CD14-positive monocyte (primary cell): Measurements from ENCODE around the gene TBCK. TPM values are rescaled to one million over a fixed set of nuclear protein-coding genes. Genes with fewer than 3 reads are reported as not detected.

Experiments used
- DNase-seq, 3 donors: peaks; one replicate each; pipeline ENCODE4 v3.0.0-alpha.2; 2011 to 2022
- H2AFZ ChIP-seq: 2 replicates; pipeline ENCODE4 v1.6.0; 2012; ENCODE audit warnings: mild to moderate bottlenecking, low read depth, low read length, inconsistent platforms; ENCODE audit not compliant: insufficient read depth, poor library complexity, severe bottlenecking
- H3K27ac ChIP-seq, 2 donors: 1 replicate in 1 of 2; 2 replicates in 1 of 2; pipeline ENCODE4 v1.5.1; 2012 to 2013; ENCODE audit warnings: low read length in 2 of 2, control low read depth in 1 of 2, inconsistent platforms in 1 of 2, low read depth in 1 of 2, mild to moderate bottlenecking in 1 of 2
- H3K27me3 ChIP-seq, 2 donors: one replicate each; pipeline versions ENCODE4 v1.6.0 to v1.6.1; 2011 to 2013; ENCODE audit warnings: low read length in 2 of 2; ENCODE audit not compliant: control insufficient read depth in 2 of 2, insufficient read depth in 2 of 2
- H3K36me3 ChIP-seq, 2 donors: replicated peaks in 1 of 2; 1 replicate in 1 of 2; 2 replicates in 1 of 2; pipeline versions ENCODE4 v1.5.1 to v1.6.1; 2012 to 2013; ENCODE audit warnings: low read length in 2 of 2, control low read depth in 1 of 2, inconsistent platforms in 1 of 2, mild to moderate bottlenecking in 1 of 2; ENCODE audit not compliant: insufficient read depth in 2 of 2, control insufficient read depth in 1 of 2
- H3K4me1 ChIP-seq, 2 donors: 1 replicate in 1 of 2; 2 replicates in 1 of 2; pipeline versions ENCODE4 v1.5.1 to v1.6.1; 2012 to 2013; ENCODE audit warnings: low read length in 2 of 2, control low read depth in 1 of 2, inconsistent platforms in 1 of 2, mild to moderate bottlenecking in 1 of 2, moderate library complexity in 1 of 2; ENCODE audit not compliant: insufficient read depth in 2 of 2, control insufficient read depth in 1 of 2
- H3K4me2 ChIP-seq: replicated peaks from 2 replicates; pipeline ENCODE3; 2012; ENCODE audit warnings: low read length, moderate library complexity, mild to moderate bottlenecking; ENCODE audit not compliant: poor library complexity, severe bottlenecking; ENCODE audit errors: extremely low read depth
- H3K4me3 ChIP-seq, 3 experiments: fragments of 200-600 bp in 1 of 3; sonication (generic) in 1 of 3; replicated peaks in 1 of 3; 1 replicate in 2 of 3; 2 replicates in 1 of 3; pipeline ENCODE4 v1.5.1; 2011 to 2013; ENCODE audit warnings: low read length in 3 of 3, mild to moderate bottlenecking in 3 of 3, control low read depth in 2 of 3, low read depth in 2 of 3, inconsistent platforms in 1 of 3, moderate library complexity in 1 of 3
- H3K79me2 ChIP-seq: 2 replicates; pipeline ENCODE4 v1.6.0; 2012; ENCODE audit warnings: mild to moderate bottlenecking, control low read depth, inconsistent platforms, low read length, moderate library complexity; ENCODE audit not compliant: insufficient read depth
- H3K9ac ChIP-seq: 2 replicates; pipeline ENCODE4 v1.6.0; 2017; ENCODE audit warnings: low read length, mild to moderate bottlenecking; ENCODE audit not compliant: insufficient read depth, poor library complexity, severe bottlenecking
- H3K9me3 ChIP-seq, 2 donors: replicated peaks in 1 of 2; 1 replicate in 1 of 2; 2 replicates in 1 of 2; pipeline versions ENCODE4 v1.5.1 to v1.6.1; 2012 to 2013; ENCODE audit warnings: low read length in 2 of 2, control low read depth in 1 of 2; ENCODE audit not compliant: control insufficient read depth in 1 of 2, insufficient read depth in 1 of 2
- H4K20me1 ChIP-seq: 2 replicates; pipeline ENCODE4 v1.6.0; 2012; ENCODE audit warnings: mild to moderate bottlenecking, low read length, control low read depth, moderate library complexity; ENCODE audit not compliant: insufficient read depth
- H3K27ac Mint-ChIP-seq, 7 donors: one replicate each; pipeline ENCODE4 v1.8.0; 2020; ENCODE audit warnings: mild to moderate bottlenecking in 7 of 7, mixed read lengths in 7 of 7, moderate library complexity in 6 of 7, inconsistent platforms in 2 of 7
- H3K27me3 Mint-ChIP-seq, 3 donors: one replicate each; pipeline ENCODE4 v1.8.0; 2021 to 2022; ENCODE audit warnings: low read depth in 3 of 3, mild to moderate bottlenecking in 3 of 3, mixed read lengths in 3 of 3, moderate library complexity in 3 of 3, inconsistent platforms in 1 of 3
- H3K36me3 Mint-ChIP-seq, 2 donors: one replicate each; pipeline ENCODE4 v1.8.0; 2020; ENCODE audit warnings: mixed read lengths in 2 of 2, inconsistent platforms in 1 of 2, mild to moderate bottlenecking in 1 of 2
- H3K4me1 Mint-ChIP-seq: one replicate; pipeline ENCODE4 v1.8.0; 2020; ENCODE audit warnings: mild to moderate bottlenecking, mixed read lengths
- H3K4me3 Mint-ChIP-seq, 2 donors: one replicate each; pipeline ENCODE4 v1.8.0; 2020; ENCODE audit warnings: mild to moderate bottlenecking in 2 of 2, mixed read lengths in 2 of 2, moderate library complexity in 1 of 2
- H3K9me3 Mint-ChIP-seq, 7 donors: one replicate each; pipeline ENCODE4 v1.8.0; 2020 to 2022; ENCODE audit warnings: mixed read lengths in 7 of 7, mild to moderate bottlenecking in 6 of 7, moderate library complexity in 6 of 7, inconsistent platforms in 2 of 7
- WGBS: methylation state at CpG from one replicate; pipeline ENCODE4 v1.1.5; 2013; ENCODE audit warnings: missing lambda C conversion rate; ENCODE audit not compliant: insufficient coverage; 5-methylcytosine and 5-hydroxymethylcytosine counted together
- intact Hi-C, 2 donors: fragments of 100-400 bp; cut with micrococcal nuclease; formaldehyde crosslinking; loops; one replicate each; pipeline versions ENCODE4 v1.15.0 to v1.15.1; 2023
- polyA plus RNA-seq, 3 donors: library from polyadenylated mRNA; depleted of rRNA in 1 of 3; unstranded in 2 of 3; stranded (reverse) in 1 of 3; fragments of 300-500 nt in 2 of 3; fragments of >200 nt in 1 of 3; fragmentation: Illumina TruSeq in 2 of 3; gene quantifications; 1 replicate in 2 of 3; 2 replicates in 1 of 3; pipeline ENCODE4 v1.2.3, GENCODE V29; 2012 to 2021
- TF ChIP-seq, protein P1 (sequence below): fragments of 200-600 bp; IDR thresholded peaks from one replicate; pipeline ENCODE4 v1.8.0; 2022; ENCODE audit warnings: antibody characterized with exemption, mild to moderate bottlenecking

The TBCK gene
- polyA plus RNA-seq, 3 donors = 8.0 to 14.0 (median 12.5) TPM

DNA sequence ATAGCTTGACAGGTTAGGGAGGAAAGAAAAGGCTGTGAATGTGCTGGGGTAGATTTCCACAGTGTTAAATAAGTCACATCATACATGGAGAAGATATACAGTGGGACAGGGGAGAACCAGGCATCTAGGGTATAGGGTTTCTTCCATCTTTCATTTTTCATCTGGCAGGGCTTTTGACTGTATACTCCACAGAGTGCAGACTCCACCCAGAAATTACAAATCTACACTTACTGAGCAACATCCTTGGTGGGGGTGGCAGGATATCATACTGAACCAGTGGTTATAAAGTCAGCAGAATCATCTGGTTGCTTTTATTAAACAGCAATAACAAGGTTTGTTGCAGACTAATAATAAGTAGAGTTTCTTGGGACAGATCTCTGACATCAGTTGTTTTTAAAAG is 266.5 kb downstream of the TBCK start:
- peaks cover 0 to 2% (median 0%) of the 10 kb centered on the region in 3 donors for H3K27me3 Mint-ChIP-seq
- Histone ChIP-seq H3K9ac (no peak overlapping the region), H3K9me3 (no peaks in the 10 kb centered on the region), H2AFZ (no peak overlapping the region), H3K27me3 (no peaks in the 10 kb centered on the region), H3K79me2 (no peaks in the 10 kb centered on the region), H4K20me1 (no peaks in the 10 kb centered on the region), H3K27ac (no peak overlapping the region), H3K4me3 (no peak overlapping the region), H3K4me1 (no peaks in the 10 kb centered on the region), H3K36me3 (peaks cover 2 to 9% of the 10 kb centered on the region in 2 donors), H3K4me2 (no peak overlapping the region)
- TF ChIP-seq, protein P1, sequence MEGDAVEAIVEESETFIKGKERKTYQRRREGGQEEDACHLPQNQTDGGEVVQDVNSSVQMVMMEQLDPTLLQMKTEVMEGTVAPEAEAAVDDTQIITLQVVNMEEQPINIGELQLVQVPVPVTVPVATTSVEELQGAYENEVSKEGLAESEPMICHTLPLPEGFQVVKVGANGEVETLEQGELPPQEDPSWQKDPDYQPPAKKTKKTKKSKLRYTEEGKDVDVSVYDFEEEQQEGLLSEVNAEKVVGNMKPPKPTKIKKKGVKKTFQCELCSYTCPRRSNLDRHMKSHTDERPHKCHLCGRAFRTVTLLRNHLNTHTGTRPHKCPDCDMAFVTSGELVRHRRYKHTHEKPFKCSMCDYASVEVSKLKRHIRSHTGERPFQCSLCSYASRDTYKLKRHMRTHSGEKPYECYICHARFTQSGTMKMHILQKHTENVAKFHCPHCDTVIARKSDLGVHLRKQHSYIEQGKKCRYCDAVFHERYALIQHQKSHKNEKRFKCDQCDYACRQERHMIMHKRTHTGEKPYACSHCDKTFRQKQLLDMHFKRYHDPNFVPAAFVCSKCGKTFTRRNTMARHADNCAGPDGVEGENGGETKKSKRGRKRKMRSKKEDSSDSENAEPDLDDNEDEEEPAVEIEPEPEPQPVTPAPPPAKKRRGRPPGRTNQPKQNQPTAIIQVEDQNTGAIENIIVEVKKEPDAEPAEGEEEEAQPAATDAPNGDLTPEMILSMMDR = no peak
- no peak overlapping the region for H3K4me3 Mint-ChIP-seq
- H3K36me3 Mint-ChIP-seq = peaks cover 8% of the 10 kb centered on the region in 2 donors
- no peak overlapping the region for H3K27ac Mint-ChIP-seq
- H3K9me3 Mint-ChIP-seq = peaks cover 0 to 4% (median 0%) of the 10 kb centered on the region in 7 donors
- DNase-seq = no peak
- H3K4me1 Mint-ChIP-seq = no peaks in the 10 kb centered on the region
- intact Hi-C loops = no loop called here

DNA sequence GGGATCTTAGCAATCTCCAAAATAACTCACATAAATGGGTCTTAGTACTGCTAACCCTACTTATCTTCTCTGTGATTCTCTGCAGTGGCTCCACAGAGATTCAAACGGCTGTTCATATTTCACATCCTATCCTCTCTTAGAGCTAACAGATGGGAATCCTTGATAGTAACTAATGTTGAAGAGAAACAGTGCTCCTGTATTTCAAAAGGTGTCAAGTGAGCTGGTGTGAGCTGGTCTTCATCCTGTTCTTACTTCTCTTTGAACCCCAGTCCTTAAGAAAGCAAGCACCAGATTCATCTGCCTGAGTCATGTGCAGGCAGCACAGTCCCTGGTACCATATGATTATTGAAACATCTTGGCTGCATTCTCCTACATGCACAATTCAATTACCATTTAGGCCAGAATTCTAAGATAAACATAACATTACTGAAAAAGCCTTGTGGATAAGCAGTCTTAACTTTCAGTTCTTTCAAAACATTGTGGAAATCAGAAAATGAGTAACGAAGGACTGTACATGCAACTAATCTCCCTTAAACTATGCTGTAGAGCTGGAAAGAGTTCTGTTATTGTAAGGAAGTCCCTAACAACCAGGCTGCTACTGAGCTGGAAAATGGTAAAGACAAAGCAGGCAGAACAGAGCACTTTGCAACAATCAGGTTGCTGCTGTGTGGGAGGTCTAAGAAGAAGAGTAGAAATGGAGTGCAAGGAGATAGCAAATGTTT is 267.6 kb downstream of the TBCK start:
- no peak overlapping the region for H2AFZ ChIP-seq
- no peak overlapping the region for H3K4me2 ChIP-seq
- H3K79me2 ChIP-seq = no peaks in the 10 kb centered on the region
- intact Hi-C loops = no loop called here
- Mint-ChIP-seq H3K9me3 (peaks cover 0 to 4% (median 0%) of the 10 kb centered on the region in 7 donors), H3K27ac (no peak overlapping the region), H3K4me3 (no peak overlapping the region), H3K36me3 (peaks cover 8 to 11% of the 10 kb centered on the region in 2 donors), H3K4me1 (no peaks in the 10 kb centered on the region), H3K27me3 (peaks cover 0 to 2% (median 0%) of the 10 kb centered on the region in 3 donors)
- H3K27me3 ChIP-seq = no peaks in the 10 kb centered on the region
- no peak overlapping the region for H3K9ac ChIP-seq
- no CpG with 5 or more reads among the region's 2 CpGs for WGBS
- H3K4me3 ChIP-seq = no peak overlapping the region
- no peaks in the 10 kb centered on the region for H4K20me1 ChIP-seq
- H3K4me1 ChIP-seq = no peaks in the 10 kb centered on the region
- H3K27ac ChIP-seq = no peak overlapping the region
- TF ChIP-seq, protein P1 = no peak
- no peaks in the 10 kb centered on the region for H3K9me3 ChIP-seq
- DNase-seq = no peak
- H3K36me3 ChIP-seq = peaks cover 2 to 9% of the 10 kb centered on the region in 2 donors
